HG02970 (cell line): ENCODE measurements around the gene GTPBP6.
"Not testable (repeated sequence)": the region's sequence is repeated elsewhere in the genome, so short reads cannot be mapped to it uniquely, and the experiment has no call there.

Experiments used
- ATAC-seq: cut with Tn5 transposase; IDR thresholded peaks from one replicate; pipeline ENCODE4 v1.9.1; 2021; ENCODE audit warnings: mild to moderate bottlenecking, moderate library complexity, moderate number of reproducible peaks; ENCODE audit not compliant: unreplicated experiment, low FRiP score

Gene GTPBP6

GRCh38 chrX:338281-338835 lies 19.8 kb upstream of the GTPBP6 start:
- no peak for ATAC-seq

- ATAC-seq: no peak
These were observed 18.8 kb upstream of the GTPBP6 start for GRCh38 chrX:337331-337831.

- ATAC-seq: no peak
These were observed 17.6 kb upstream of the GTPBP6 start for GRCh38 chrX:336227-336626.

GRCh38 chrX:335758-336155 lies 17.2 kb upstream of the GTPBP6 start:
- no peak for ATAC-seq

GRCh38 chrX:334971-335757 lies 16.6 kb upstream of the GTPBP6 start:
- no peak for ATAC-seq

GRCh38 chrX:334331-334891 lies 15.8 kb upstream of the GTPBP6 start:
- ATAC-seq: no peak

- no peak for ATAC-seq
These were observed 15.2 kb upstream of the GTPBP6 start for GRCh38 chrX:333611-334311.

GRCh38 chrX:332916-333610 lies 14.5 kb upstream of the GTPBP6 start:
- no peak for ATAC-seq

GRCh38 chrX:332496-332860 lies 13.9 kb upstream of the GTPBP6 start:
- no peak for ATAC-seq

GRCh38 chrX:331825-332495 lies 13.4 kb upstream of the GTPBP6 start:
- no peak for ATAC-seq

- ATAC-seq: no peak
These were observed 12.7 kb upstream of the GTPBP6 start for GRCh38 chrX:331151-331824.

- ATAC-seq: no peak
These were observed 12.1 kb upstream of the GTPBP6 start for GRCh38 chrX:330726-331150.

- ATAC-seq: not testable (repeated sequence)
These were observed 11.6 kb upstream of the GTPBP6 start for GRCh38 chrX:330141-330725.

- ATAC-seq: no peak
These were observed 10.8 kb upstream of the GTPBP6 start for GRCh38 chrX:329291-329910.

GRCh38 chrX:327660-328126 lies 9.1 kb upstream of the GTPBP6 start:
- ATAC-seq: no peak

- not testable (repeated sequence) for ATAC-seq
These were observed 6.1 kb upstream of the GTPBP6 start for GRCh38 chrX:324664-325063.

- ATAC-seq: no peak
These were observed 5.4 kb upstream of the GTPBP6 start for GRCh38 chrX:323721-324628.
